ENCODE results near the gene FBXO8. TPM values are rescaled to one million over a fixed set of nuclear protein-coding genes. Genes with fewer than 3 reads are reported as not detected.

The FBXO8 gene
- total RNA-seq, 3 donors from 2014 or later = 29.2 to 49.0 (median 35.2) TPM

- intact Hi-C loops (cut with DNase I; ENCODE audit: low total_unique reads) = no loop called here
- Histone ChIP-seq H3K9me3 (no peaks in the 10 kb centered on the region), H3K4me3 (no peak overlapping the region)
Observed at GRCh38 chr4:174207367-174207766, 76.1 kb downstream of the FBXO8 start.

GRCh38 chr4:174204164-174204831, 79.2 kb downstream of the FBXO8 start:
- Histone ChIP-seq H3K9me3 (no peaks in the 10 kb centered on the region), H3K4me1 (no peaks in the 10 kb centered on the region), H3K4me3 (no peak overlapping the region), H3K27ac (no peak overlapping the region), H3K36me3 (no peaks in the 10 kb centered on the region), H3K27me3 (peaks cover 0 to 38% of the 10 kb centered on the region in 2 donors)
- DNase-seq (ENCODE audit: low spot score in 2 of 2) = no peak
- intact Hi-C loops (cut with DNase I; ENCODE audit: low total_unique reads) = no loop called here
- TF ChIP-seq POLR2AphosphoS5 (IDR thresholded peaks at IDR 0.05) = no peak
- TF ChIP-seq CTCF (IDR thresholded peaks at IDR 0.05) = no peak
- TF ChIP-seq POLR2A (IDR thresholded peaks at IDR 0.05) = no peak

More at GRCh38 chr4:174207367-174207766, 76.1 kb downstream of the FBXO8 start:
- no peaks in the 10 kb centered on the region for H3K4me1 ChIP-seq
- DNase-seq (ENCODE audit: low spot score in 2 of 2) = no peak
- TF ChIP-seq POLR2AphosphoS5 (IDR thresholded peaks at IDR 0.05) = no peak
- no peak for TF ChIP-seq POLR2A (IDR thresholded peaks at IDR 0.05)
- no peak for TF ChIP-seq CTCF (IDR thresholded peaks at IDR 0.05)
- no peaks in the 10 kb centered on the region for H3K36me3 ChIP-seq
- H3K27ac ChIP-seq = no peak overlapping the region
- H3K27me3 ChIP-seq = peaks cover 0 to 47% of the 10 kb centered on the region in 2 donors

GRCh38 chr4:174201871-174202270, 81.6 kb downstream of the FBXO8 start:
- Histone ChIP-seq H3K27ac (no peak overlapping the region), H3K36me3 (no peaks in the 10 kb centered on the region)

GRCh38 chr4:174199735-174200134, 83.7 kb downstream of the FBXO8 start:
- TF ChIP-seq POLR2A (IDR thresholded peaks at IDR 0.05) (no peak), CTCF (IDR thresholded peaks at IDR 0.05) (no peak), POLR2AphosphoS5 (IDR thresholded peaks at IDR 0.05) (no peak)
- H3K9me3 ChIP-seq = no peaks in the 10 kb centered on the region
- no peak overlapping the region for H3K4me3 ChIP-seq
- H3K27me3 ChIP-seq = peaks cover 0 to 18% of the 10 kb centered on the region in 2 donors
- no peak overlapping the region for H3K27ac ChIP-seq
- H3K36me3 ChIP-seq = no peaks in the 10 kb centered on the region
- no peak for DNase-seq (ENCODE audit: low spot score in 2 of 2)
- intact Hi-C loops (cut with DNase I; ENCODE audit: low total_unique reads) = no loop called here
- H3K4me1 ChIP-seq = no peaks in the 10 kb centered on the region

More at GRCh38 chr4:174201871-174202270, 81.6 kb downstream of the FBXO8 start:
- no peak for DNase-seq (ENCODE audit: low spot score in 2 of 2)
- intact Hi-C loops (cut with DNase I; ENCODE audit: low total_unique reads) = no loop called here
- H3K9me3 ChIP-seq = no peaks in the 10 kb centered on the region
- peaks cover 0 to 23% of the 10 kb centered on the region in 2 donors for H3K27me3 ChIP-seq
- no peaks in the 10 kb centered on the region for H3K4me1 ChIP-seq
- no peak overlapping the region for H3K4me3 ChIP-seq
- TF ChIP-seq CTCF (IDR thresholded peaks at IDR 0.05) = no peak
- TF ChIP-seq POLR2A (IDR thresholded peaks at IDR 0.05) = no peak
- no peak for TF ChIP-seq POLR2AphosphoS5 (IDR thresholded peaks at IDR 0.05)

- H3K27me3 ChIP-seq = peaks cover 0 to 18% of the 10 kb centered on the region in 2 donors
- DNase-seq (ENCODE audit: low spot score in 2 of 2) = no peak
- no peak overlapping the region for H3K4me3 ChIP-seq
- H3K36me3 ChIP-seq = no peaks in the 10 kb centered on the region
- H3K9me3 ChIP-seq = no peaks in the 10 kb centered on the region
- intact Hi-C loops (cut with DNase I; ENCODE audit: low total_unique reads) = no loop called here
- TF ChIP-seq POLR2AphosphoS5 (IDR thresholded peaks at IDR 0.05) = no peak
- H3K27ac ChIP-seq = no peak overlapping the region
- no peaks in the 10 kb centered on the region for H3K4me1 ChIP-seq
Observed at GRCh38 chr4:174198828-174199227, 84.6 kb downstream of the FBXO8 start.

Data from breast epithelium (tissue), 4 donors.